ENCODE measurements around the gene ARFIP1. TPM values are rescaled to one million over a fixed set of nuclear protein-coding genes. Genes with fewer than 3 reads are reported as not detected.

The ARFIP1 gene
- total RNA-seq, 1 donor from 2014 or later = 68.0 TPM

- no peak for DNase-seq (ENCODE audit: low spot score)
- TF ChIP-seq EZH2phosphoT487 (IDR thresholded peaks at IDR 0.05) (no peak), EZH2 (IDR thresholded peaks at IDR 0.05) (no peak), CTCF (IDR thresholded peaks at IDR 0.05) (no peak)
- Histone ChIP-seq H3F3A (ENCODE audit: low read depth) (no peaks in the 10 kb centered on the region), H3K27ac (no peak overlapping the region), H2AFZ (replicated peaks) (no peak overlapping the region), H3K79me2 (ENCODE audit: low read depth) (no peaks in the 10 kb centered on the region), H3K4me1 (no peaks in the 10 kb centered on the region), H3K27me3 (no peaks in the 10 kb centered on the region), H4K20me1 (ENCODE audit: low read depth) (no peaks in the 10 kb centered on the region), H3K9ac (no peak overlapping the region), H3K4me3 (no peak overlapping the region), H3K4me2 (no peak overlapping the region), H3K36me3 (no peaks in the 10 kb centered on the region), H3K9me3 (ENCODE audit: low read depth) (no peaks in the 10 kb centered on the region)
- Mint-ChIP-seq H3K9me3 (no peaks in the 10 kb centered on the region), H3K4me3 (no peak overlapping the region), H3K36me3 (no peaks in the 10 kb centered on the region), H3K27me3 (ENCODE audit: insufficient read depth, low read depth) (peaks cover 5% of the 10 kb centered on the region), H3K27ac (no peak overlapping the region), H3K4me1 (peaks cover 7% of the 10 kb centered on the region)
Measured at GRCh38 chr4:152738827-152739226, 40.9 kb upstream of the ARFIP1 start.

GRCh38 chr4:152747444-152747843 lies 32.3 kb upstream of the ARFIP1 start:
- H3K27ac Mint-ChIP-seq = no peak overlapping the region
- Histone ChIP-seq H4K20me1 (ENCODE audit: low read depth) (no peaks in the 10 kb centered on the region), H3K27me3 (no peaks in the 10 kb centered on the region), H3K79me2 (ENCODE audit: low read depth) (no peaks in the 10 kb centered on the region), H3K4me1 (no peaks in the 10 kb centered on the region), H3F3A (ENCODE audit: low read depth) (no peaks in the 10 kb centered on the region), H3K4me3 (no peak overlapping the region), H3K9ac (no peak overlapping the region), H2AFZ (replicated peaks) (no peak overlapping the region), H3K9me3 (ENCODE audit: low read depth) (no peaks in the 10 kb centered on the region), H3K27ac (no peak overlapping the region), H3K36me3 (no peaks in the 10 kb centered on the region), H3K4me2 (no peak overlapping the region)
- H3K9me3 Mint-ChIP-seq = no peaks in the 10 kb centered on the region
- H3K36me3 Mint-ChIP-seq = no peaks in the 10 kb centered on the region
- no peak for TF ChIP-seq EZH2phosphoT487 (IDR thresholded peaks at IDR 0.05)
- no peak for TF ChIP-seq CTCF (IDR thresholded peaks at IDR 0.05)
- TF ChIP-seq EZH2 (IDR thresholded peaks at IDR 0.05) = no peak
- peaks cover 4% of the 10 kb centered on the region for H3K27me3 Mint-ChIP-seq (ENCODE audit: insufficient read depth, low read depth)
- H3K4me1 Mint-ChIP-seq = peaks cover 11% of the 10 kb centered on the region
- no peak overlapping the region for H3K4me3 Mint-ChIP-seq
- DNase-seq (ENCODE audit: low spot score) = no peak

- Mint-ChIP-seq H3K27ac (no peak overlapping the region), H3K4me1 (peaks cover 11% of the 10 kb centered on the region), H3K27me3 (ENCODE audit: insufficient read depth, low read depth) (peaks cover 4% of the 10 kb centered on the region), H3K9me3 (no peaks in the 10 kb centered on the region), H3K36me3 (no peaks in the 10 kb centered on the region), H3K4me3 (no peak overlapping the region)
- Histone ChIP-seq H3K27ac (no peak overlapping the region), H3K36me3 (no peaks in the 10 kb centered on the region), H3K27me3 (no peaks in the 10 kb centered on the region), H3K9me3 (ENCODE audit: low read depth) (no peaks in the 10 kb centered on the region), H3K4me3 (no peak overlapping the region), H3K4me2 (no peak overlapping the region), H4K20me1 (ENCODE audit: low read depth) (no peaks in the 10 kb centered on the region), H3K9ac (no peak overlapping the region), H2AFZ (replicated peaks) (no peak overlapping the region), H3F3A (ENCODE audit: low read depth) (no peaks in the 10 kb centered on the region), H3K4me1 (no peaks in the 10 kb centered on the region), H3K79me2 (ENCODE audit: low read depth) (no peaks in the 10 kb centered on the region)
- no peak for DNase-seq (ENCODE audit: low spot score)
- TF ChIP-seq EZH2phosphoT487 (IDR thresholded peaks at IDR 0.05) (no peak), CTCF (IDR thresholded peaks at IDR 0.05) (no peak), EZH2 (IDR thresholded peaks at IDR 0.05) (no peak)
Measured at GRCh38 chr4:152748619-152749018, 31.1 kb upstream of the ARFIP1 start.

All from neural progenitor cell (in vitro differentiated cells).